ENCODE measurements around the gene MDN1.
"Not testable (repeated sequence)": the region's sequence is repeated elsewhere in the genome, so short reads cannot be mapped to it uniquely, and the experiment has no call there.

Gene MDN1, protein sequence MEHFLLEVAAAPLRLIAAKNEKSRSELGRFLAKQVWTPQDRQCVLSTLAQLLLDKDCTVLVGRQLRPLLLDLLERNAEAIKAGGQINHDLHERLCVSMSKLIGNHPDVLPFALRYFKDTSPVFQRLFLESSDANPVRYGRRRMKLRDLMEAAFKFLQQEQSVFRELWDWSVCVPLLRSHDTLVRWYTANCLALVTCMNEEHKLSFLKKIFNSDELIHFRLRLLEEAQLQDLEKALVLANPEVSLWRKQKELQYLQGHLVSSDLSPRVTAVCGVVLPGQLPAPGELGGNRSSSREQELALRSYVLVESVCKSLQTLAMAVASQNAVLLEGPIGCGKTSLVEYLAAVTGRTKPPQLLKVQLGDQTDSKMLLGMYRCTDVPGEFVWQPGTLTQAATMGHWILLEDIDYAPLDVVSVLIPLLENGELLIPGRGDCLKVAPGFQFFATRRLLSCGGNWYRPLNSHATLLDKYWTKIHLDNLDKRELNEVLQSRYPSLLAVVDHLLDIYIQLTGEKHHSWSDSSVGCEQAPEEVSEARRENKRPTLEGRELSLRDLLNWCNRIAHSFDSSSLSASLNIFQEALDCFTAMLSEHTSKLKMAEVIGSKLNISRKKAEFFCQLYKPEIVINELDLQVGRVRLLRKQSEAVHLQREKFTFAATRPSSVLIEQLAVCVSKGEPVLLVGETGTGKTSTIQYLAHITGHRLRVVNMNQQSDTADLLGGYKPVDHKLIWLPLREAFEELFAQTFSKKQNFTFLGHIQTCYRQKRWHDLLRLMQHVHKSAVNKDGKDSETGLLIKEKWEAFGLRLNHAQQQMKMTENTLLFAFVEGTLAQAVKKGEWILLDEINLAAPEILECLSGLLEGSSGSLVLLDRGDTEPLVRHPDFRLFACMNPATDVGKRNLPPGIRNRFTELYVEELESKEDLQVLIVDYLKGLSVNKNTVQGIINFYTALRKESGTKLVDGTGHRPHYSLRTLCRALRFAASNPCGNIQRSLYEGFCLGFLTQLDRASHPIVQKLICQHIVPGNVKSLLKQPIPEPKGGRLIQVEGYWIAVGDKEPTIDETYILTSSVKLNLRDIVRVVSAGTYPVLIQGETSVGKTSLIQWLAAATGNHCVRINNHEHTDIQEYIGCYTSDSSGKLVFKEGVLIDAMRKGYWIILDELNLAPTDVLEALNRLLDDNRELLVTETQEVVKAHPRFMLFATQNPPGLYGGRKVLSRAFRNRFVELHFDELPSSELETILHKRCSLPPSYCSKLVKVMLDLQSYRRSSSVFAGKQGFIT (N-terminal part only)

GRCh38 chr6:89819336-89820130, at the start of gene MDN1:
Gene MDN1, minus strand, starts transcription at chr6:89819794. Its CDS starts 187 bp downstream, at chr6:89819607.
- DNase-seq, result peak; percentile 95

DNA sequence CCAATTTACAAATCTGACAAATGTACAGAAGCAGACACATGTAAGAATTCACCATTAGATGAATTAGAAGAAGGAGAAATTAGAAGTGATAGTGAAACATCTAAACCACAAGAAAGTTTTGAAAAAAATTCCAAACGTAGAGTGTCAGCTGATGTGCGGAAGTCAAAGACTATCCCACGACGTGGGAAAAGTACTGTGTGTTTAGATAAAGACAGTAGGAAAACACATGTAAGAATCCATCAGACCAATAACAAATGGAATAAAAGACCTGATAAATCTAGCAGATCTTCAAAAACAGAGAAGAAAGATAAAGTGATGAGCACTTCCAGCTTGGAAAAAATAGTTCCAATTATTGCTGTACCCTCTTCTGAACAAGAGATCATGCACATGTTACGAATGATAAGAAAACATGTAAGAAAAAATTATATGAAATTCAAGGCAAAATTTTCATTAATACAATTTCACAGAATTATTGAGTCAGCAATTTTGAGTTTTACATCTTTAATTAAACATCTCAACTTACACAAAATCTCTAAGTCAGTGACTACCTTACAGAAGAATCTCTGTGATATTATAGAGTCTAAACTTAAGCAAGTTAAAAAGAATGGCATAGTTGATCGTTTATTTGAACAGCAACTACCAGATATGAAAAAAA, 46.6 kb upstream of the MDN1 start:
- no peak for DNase-seq

DNA sequence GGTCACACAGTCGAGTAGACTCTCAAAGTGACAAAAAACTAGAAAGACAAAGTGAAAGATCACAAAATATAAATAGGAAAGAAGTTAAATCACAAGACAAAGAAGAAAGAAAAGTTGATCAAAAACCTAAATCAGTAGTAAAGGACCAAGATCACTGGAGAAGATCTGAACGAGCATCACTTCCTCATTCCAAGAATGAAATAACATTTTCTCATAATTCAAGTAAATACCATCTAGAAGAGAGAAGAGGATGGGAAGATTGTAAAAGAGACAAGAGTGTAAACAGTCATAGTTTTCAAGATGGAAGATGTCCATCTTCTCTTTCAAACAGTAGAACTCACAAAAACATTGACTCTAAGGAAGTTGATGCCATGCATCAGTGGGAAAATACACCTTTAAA, 43.1 kb upstream of the MDN1 start:
- DNase-seq, result no peak

GRCh38 chr6:89862273-89862672, 42.7 kb upstream of the MDN1 start:
- DNase-seq, result no peak

GRCh38 chr6:89859744-89860143, 40.1 kb upstream of the MDN1 start:
- no peak for DNase-seq

GRCh38 chr6:89858041-89858440, 38.4 kb upstream of the MDN1 start:
- no peak for DNase-seq

GRCh38 chr6:89853068-89853467, 33.5 kb upstream of the MDN1 start:
- DNase-seq, result no peak

DNA sequence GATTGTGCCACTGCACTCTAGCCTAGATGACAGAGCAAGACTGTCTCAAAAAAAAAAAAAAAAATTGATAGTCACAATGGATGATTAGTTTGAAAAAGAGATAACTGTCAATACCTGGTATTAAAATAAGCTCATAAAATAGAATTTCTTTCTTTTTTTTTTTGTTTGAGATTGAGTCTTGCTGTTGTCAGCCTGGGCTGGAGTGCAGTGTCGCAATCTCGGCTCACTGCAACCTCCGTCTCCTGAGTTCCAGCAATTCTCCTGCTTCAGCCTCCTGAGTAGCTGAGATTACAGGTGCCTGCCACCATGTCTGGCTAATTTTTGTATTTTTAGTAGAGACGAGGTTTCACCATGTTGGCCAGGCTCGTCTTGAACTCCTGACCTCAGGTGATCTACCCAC, 27.9 kb upstream of the MDN1 start:
- DNase-seq, result not testable (repeated sequence)

DNA sequence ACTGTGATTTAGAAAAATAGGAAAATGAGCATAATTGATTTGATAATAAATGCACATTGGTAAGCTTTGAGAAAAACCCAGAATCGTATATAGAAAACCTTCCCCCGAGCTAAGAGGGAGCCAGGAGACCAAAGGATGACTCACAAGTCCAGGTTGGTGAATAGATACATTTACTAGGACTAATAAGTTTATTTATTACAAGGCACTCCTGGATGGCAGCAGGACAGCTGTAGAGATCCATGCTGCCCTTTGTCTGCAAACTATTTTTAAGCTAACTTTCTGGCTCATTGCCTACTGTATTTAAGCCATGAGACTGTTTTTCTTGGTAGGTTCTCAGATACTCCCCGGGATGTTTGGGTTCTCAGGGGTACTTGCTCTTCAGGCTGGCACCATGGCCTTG, 23.5 kb upstream of the MDN1 start:
- DNase-seq, result peak; percentile 13

- peak; percentile 37 for DNase-seq
Observed at GRCh38 chr6:89842228-89842627, 22.6 kb upstream of the MDN1 start.

DNA sequence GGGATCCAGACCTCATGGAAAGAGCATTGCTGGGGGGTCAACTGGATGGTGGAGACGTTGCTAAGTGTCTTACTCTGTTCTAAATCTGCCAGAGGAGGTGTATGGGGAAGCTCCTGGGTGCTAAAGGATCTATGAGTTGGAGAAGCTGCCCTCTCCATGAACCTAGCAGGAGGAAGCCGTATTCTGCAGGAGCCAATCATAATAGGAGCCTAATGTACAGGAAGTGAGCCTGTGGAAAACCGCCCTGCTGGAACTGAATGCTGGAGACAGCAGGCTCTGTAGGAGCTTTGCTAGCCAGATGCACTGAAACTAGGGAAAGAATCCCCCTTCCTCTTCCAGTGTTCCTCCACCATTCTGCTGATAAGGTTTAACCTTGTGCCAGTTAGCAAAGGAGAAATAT, 20.9 kb upstream of the MDN1 start:
- no peak for DNase-seq

GRCh38 chr6:89836639-89837222, 17.1 kb upstream of the MDN1 start:
- no peak for DNase-seq

GRCh38 chr6:89834884-89835792, 15.5 kb upstream of the MDN1 start:
- peak; percentile 20 for DNase-seq

GRCh38 chr6:89830170-89830809, 10.7 kb upstream of the MDN1 start:
- no peak for DNase-seq

DNA sequence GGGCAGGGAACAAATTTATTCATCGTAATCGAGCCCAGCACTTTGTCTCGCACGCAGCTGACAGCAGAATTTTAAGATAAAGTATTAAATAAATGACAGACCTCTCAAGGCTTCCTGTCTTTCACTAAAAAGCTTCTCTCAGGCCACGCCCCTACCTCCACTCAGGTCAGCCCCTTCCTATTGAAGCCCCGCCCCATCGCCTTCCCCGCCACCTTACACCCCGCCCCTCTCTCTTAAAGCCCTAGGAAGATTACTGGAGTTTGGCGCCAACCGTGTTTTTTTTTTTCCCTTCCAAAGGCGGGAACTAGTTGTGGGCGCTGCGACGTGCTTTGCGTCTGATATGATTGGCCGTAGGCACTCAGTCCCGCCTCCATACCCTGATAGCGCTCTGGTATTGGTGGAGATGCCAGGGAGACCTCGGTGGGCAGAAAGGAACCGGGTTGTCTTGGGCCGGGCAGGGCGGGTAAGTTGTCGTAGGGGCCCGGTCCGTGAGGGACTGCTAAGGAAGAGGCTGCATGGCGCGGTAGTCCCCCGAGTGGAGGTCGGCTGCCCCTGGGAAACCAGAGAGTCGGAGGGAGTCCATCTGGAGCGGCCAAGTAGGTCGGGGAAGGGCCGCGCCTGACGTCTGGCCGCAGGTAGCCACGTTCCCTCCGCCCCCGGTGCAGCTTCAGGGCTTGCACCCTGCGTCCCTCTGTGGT, 10.0 kb upstream of the MDN1 start, which contains the start of gene CASP8AP2:
Gene CASP8AP2 (plus strand): TSS at position 409 of the 698 bp plus-strand sequence.
- DNase-seq, result peak; percentile 98

DNA sequence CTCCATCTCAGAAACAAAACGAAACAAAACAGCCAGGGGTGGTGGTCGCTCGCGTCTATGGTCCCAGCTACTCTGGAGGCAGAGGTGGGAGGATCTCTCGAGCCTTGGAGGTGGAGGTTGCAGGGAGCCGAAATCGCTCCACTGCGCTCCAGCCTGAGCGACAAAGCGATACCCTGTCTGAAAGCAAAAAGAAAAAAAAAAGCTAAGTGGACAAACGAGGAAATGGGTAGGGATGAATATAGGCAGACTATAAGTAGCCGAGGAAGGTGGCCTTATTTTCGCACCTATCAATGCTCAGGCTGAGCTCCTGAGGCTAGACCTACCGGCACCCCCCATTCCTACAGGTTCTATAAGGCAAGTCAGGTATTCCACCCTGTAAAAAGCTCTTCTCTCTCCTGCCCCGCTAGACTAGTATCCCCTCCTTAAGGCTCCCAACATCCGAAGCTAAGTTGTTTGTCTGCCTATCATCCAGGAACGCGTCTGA, 9.4 kb upstream of the MDN1 start:
- DNase-seq, result peak; percentile 3

GRCh38 chr6:89828475-89828987, 8.9 kb upstream of the MDN1 start:
- DNase-seq, result not testable (repeated sequence)

GRCh38 chr6:89826029-89826528, 6.5 kb upstream of the MDN1 start:
- DNase-seq, result no peak
